HCT116 (cell line): ENCODE measurements around the gene KLHDC3. TPM values are rescaled to one million over a fixed set of nuclear protein-coding genes. Genes with fewer than 3 reads are reported as not detected.

Experiments used
- ATAC-seq: fragments of 200-7000 bp; cut with Tn5 transposase; 2 replicates; pipeline ENCODE4 v1.9.1; 2020; ENCODE audit warnings: mild to moderate bottlenecking, moderate library complexity
- BruUV-seq: library from RNA; stranded (reverse); fragments of 400-500 nt; replicated peaks from 2 replicates; lab custom pipeline; 2021; lab: Mats Ljungman, UMichigan
- CTCF ChIA-PET: fragments of 300-600 bp; sonication (Branson Sonifier 250); formaldehyde crosslinking; loops from one replicate; lab custom pipeline; 2021; ENCODE audit warnings: antibody characterized with exemption; lab: Charles Lee
- POLR2A ChIA-PET: fragments of 300-600, 350-600 bp; sonication (Branson Sonifier 250); formaldehyde crosslinking; loops from one replicate; lab custom pipeline; 2021; ENCODE audit warnings: antibody characterized with exemption; lab: Charles Lee
- RAD21 ChIA-PET, 2 experiments: fragments of 300-600 bp; sonication (Branson Sonifier 250); formaldehyde crosslinking; loops; one replicate each; lab custom pipeline; 2023; ENCODE audit warnings: low total read pairs in 2 of 2; ENCODE audit not compliant: uncharacterized antibody in 2 of 2, unreplicated experiment in 2 of 2, low non-redundant PET in 1 of 2; lab: Charles Lee
- DNase-seq: peaks from one replicate; pipeline ENCODE4 v3.0.0-alpha.2; 2010; ENCODE audit warnings: low read depth, low spot score
- H2AFZ ChIP-seq: fragments of 200-600 bp; shearing (Covaris generic), sonication (generic); 2 replicates; pipeline ENCODE4 v1.6.1; 2017; ENCODE audit warnings: low read depth, mixed run types, mixed read lengths, antibody characterized with exemption, low read length; ENCODE audit not compliant: poor library complexity, severe bottlenecking
- H3K27ac ChIP-seq: 2 replicates; pipeline ENCODE4 v1.5.1; 2012; ENCODE audit warnings: low read depth, low read length
- H3K27me3 ChIP-seq: fragments of 200-600 bp; sonication (generic); 2 replicates; pipeline ENCODE4 v1.6.1; 2016; ENCODE audit warnings: mixed run types, low read length, mixed read lengths; ENCODE audit not compliant: insufficient read depth
- H3K36me3 ChIP-seq, 2 experiments: fragments of 200-500 bp in 1 of 2; fragments of 200-600 bp in 1 of 2; sonication (Bioruptor generic) in 1 of 2; sonication (generic) in 1 of 2; 2 replicates each; pipeline versions ENCODE4 v1.5.1 to v1.6.1; 2014 to 2016; ENCODE audit warnings: low read length in 2 of 2, inconsistent platforms in 1 of 2, mixed read lengths in 1 of 2, mixed run types in 1 of 2; ENCODE audit not compliant: insufficient read depth in 2 of 2, control insufficient read depth in 1 of 2
- H3K4me1 ChIP-seq, 2 experiments: fragments of 200-600 bp in 1 of 2; sonication (generic) in 1 of 2; 2 replicates each; pipeline versions ENCODE4 v1.5.1 to v1.6.1; 2012 to 2017; ENCODE audit warnings: low read length in 2 of 2, inconsistent platforms in 1 of 2, mild to moderate bottlenecking in 1 of 2, mixed read lengths in 1 of 2, mixed run types in 1 of 2, moderate library complexity in 1 of 2; ENCODE audit not compliant: insufficient read depth in 2 of 2, control insufficient read depth in 1 of 2
- H3K4me2 ChIP-seq: fragments of 200-600 bp; sonication (generic); 2 replicates; pipeline ENCODE4 v1.6.1; 2017; ENCODE audit warnings: mixed run types, low read length, mixed read lengths
- H3K4me3 ChIP-seq, 2 experiments: fragments of 200-600 bp in 1 of 2; sonication (generic) in 1 of 2; replicated peaks in 1 of 2; 2 replicates each; pipeline ENCODE4 v1.5.1; 2011 to 2016; ENCODE audit warnings: low read length in 2 of 2, control low read depth in 1 of 2, low read depth in 1 of 2, mild to moderate bottlenecking in 1 of 2, mixed read lengths in 1 of 2, mixed run types in 1 of 2
- H3K79me2 ChIP-seq: fragments of 200-600 bp; sonication (generic); 2 replicates; pipeline ENCODE4 v1.6.1; 2017; ENCODE audit warnings: mild to moderate bottlenecking, mixed run types, low read length, moderate library complexity, mixed read lengths; ENCODE audit not compliant: insufficient read depth
- H3K9ac ChIP-seq: fragments of 200-600 bp; sonication (generic); 2 replicates; pipeline ENCODE4 v1.6.1; 2016; ENCODE audit warnings: low read length, mixed read lengths
- H3K9me2 ChIP-seq: fragments of 200-600 bp; sonication (generic), shearing (Covaris generic); 2 replicates; pipeline ENCODE4 v1.6.1; 2017; ENCODE audit warnings: mixed run types, mild to moderate bottlenecking, moderate library complexity; ENCODE audit not compliant: insufficient read depth
- H3K9me3 ChIP-seq, 2 experiments: fragments of 200-500 bp in 1 of 2; fragments of 200-600 bp in 1 of 2; sonication (Bioruptor generic) in 1 of 2; sonication (generic) in 1 of 2; 2 replicates each; pipeline ENCODE4 v1.6.1; 2014 to 2017; ENCODE audit warnings: low read length in 2 of 2, mixed read lengths in 2 of 2, inconsistent platforms in 1 of 2, low read depth in 1 of 2, mild to moderate bottlenecking in 1 of 2, mixed run types in 1 of 2, moderate library complexity in 1 of 2; ENCODE audit not compliant: control insufficient read depth in 1 of 2, insufficient read depth in 1 of 2
- H4K20me1 ChIP-seq: fragments of 200-600 bp; sonication (generic), shearing (Covaris generic); 2 replicates; pipeline ENCODE4 v1.6.1; 2017; ENCODE audit warnings: mixed run types, mild to moderate bottlenecking, moderate library complexity; ENCODE audit not compliant: insufficient read depth
- EGR1 ChIP-seq: IDR thresholded peaks from 2 replicates; pipeline ENCODE4 v1.6.1; 2012; ENCODE audit warnings: low read depth
- FOSL1 ChIP-seq: IDR thresholded peaks from 2 replicates; pipeline ENCODE4 v1.6.1; 2012; ENCODE audit warnings: low read depth
- MAX ChIP-seq: IDR thresholded peaks from 2 replicates; pipeline ENCODE4 v1.6.1; 2012
- POLR2A ChIP-seq: IDR thresholded peaks from 2 replicates; pipeline ENCODE4 v1.7.0; 2011; ENCODE audit warnings: borderline replicate concordance; ENCODE audit not compliant: insufficient read depth, insufficient read length; ENCODE audit errors: extremely low read depth
- POLR2AphosphoS5 ChIP-seq: IDR thresholded peaks from 2 replicates; pipeline ENCODE4 v1.6.1; 2011; ENCODE audit warnings: mild to moderate bottlenecking, low read depth, low read length, moderate library complexity
- REST ChIP-seq: IDR thresholded peaks from 2 replicates; pipeline ENCODE4 v1.6.1; 2012; ENCODE audit warnings: low read depth
- SIN3A ChIP-seq: IDR thresholded peaks from 2 replicates; pipeline ENCODE4 v1.6.1; 2012; ENCODE audit warnings: low read depth
- TCF7L2 ChIP-seq: IDR thresholded peaks from 2 replicates; pipeline ENCODE4 v1.7.0; 2011; ENCODE audit warnings: borderline replicate concordance, inconsistent platforms; ENCODE audit not compliant: insufficient read depth, insufficient read length; ENCODE audit errors: extremely low read depth
- ZFX ChIP-seq: fragments of 450-650 bp; IDR thresholded peaks from 2 replicates; pipeline ENCODE4 v1.6.1; 2017
- intact Hi-C: fragments of 100-400 bp; cut with micrococcal nuclease; formaldehyde crosslinking; loops from 2 replicates; pipeline ENCODE4 v1.10.0; 2022
- total RNA-seq: library from RNA; stranded (reverse); gene quantifications from one replicate; pipeline ENCODE4 v1.2.1, GENCODE V29; 2021; ENCODE audit not compliant: unreplicated experiment
- TF ChIP-seq, protein P1 (sequence below): IDR thresholded peaks from 2 replicates; pipeline ENCODE4 v1.6.1; 2011; ENCODE audit warnings: mild to moderate bottlenecking, low read length, moderate library complexity; ENCODE audit not compliant: insufficient replicate concordance; ENCODE audit errors: extremely low read depth

Gene KLHDC3
- total RNA-seq, 1 experiment from 2014 or later: 67.2 TPM

- DNase-seq (peak; percentile 86), ATAC-seq (peak; percentile 96)
- ChIA-PET POLR2A (interaction anchor here (0.6 to 1.7 kb wide), 7 partner anchors 13 to 121 kb away, joined by 3 to 10 read pairs (median 5); partner anchors contain the start of genes KLHDC3, MEA1, PPP2R5D and PTK7), RAD21 (interaction anchor here (0.8 to 1.0 kb wide), 2 partner anchors 23 to 90 kb away, joined by 3 read pairs; no protein-coding TSS in a partner anchor), CTCF (interaction anchor here (1.5 kb wide), 1 partner anchor 90 kb away, joined by 5 read pairs; no protein-coding TSS in a partner anchor)
- no peaks in the 10 kb centered on the region for H3K27me3 ChIP-seq
- no peaks in the 10 kb centered on the region for H3K9me2 ChIP-seq
- peak within 1 kb of the TSS; percentile 99 for H3K4me2 ChIP-seq
- H3K9ac ChIP-seq: peak within 1 kb of the TSS; percentile 98
- H3K79me2 ChIP-seq: peaks cover 39% of the 10 kb centered on the region
- intact Hi-C loops: no loop called here
- no peak for TF ChIP-seq SIN3A
- TF ChIP-seq POLR2A: peak; percentile 84
- TF ChIP-seq TCF7L2: peak; percentile 40
- peak; percentile 98 for TF ChIP-seq POLR2AphosphoS5
- peak; percentile 88 for TF ChIP-seq ZFX
- TF ChIP-seq EGR1: no peak
- H2AFZ ChIP-seq: no peak within 1 kb of the TSS
- H3K9me3 ChIP-seq: no peaks in the 10 kb centered on the region
- H3K4me1 ChIP-seq: peaks cover 12 to 31% of the 10 kb centered on the region in 2 experiments; a peak in 3 of 4 replicates
- peak within 1 kb of the TSS; percentile 97 for H3K4me3 ChIP-seq
- no TSS peak for BruUV-seq
- H3K36me3 ChIP-seq: peaks cover 7 to 25% of the 10 kb centered on the region in 2 experiments; a peak in 3 of 4 replicates
- peak within 1 kb of the TSS; percentile 98 for H3K27ac ChIP-seq
- no peaks in the 10 kb centered on the region for H4K20me1 ChIP-seq
These were observed 39.6 kb downstream of the KLHDC3 start, which contains the start of gene CUL7 for GRCh38 chr6:43053545-43054205. Gene CUL7, minus strand, starts transcription at chr6:43053851. Its CDS starts 1,063 bp downstream, at chr6:43052788.

GRCh38 chr6:43054206-43054943, 40.3 kb downstream of the KLHDC3 start:
- H3K36me3 ChIP-seq: peaks cover 5 to 25% of the 10 kb centered on the region in 2 experiments; a peak in 2 of 4 replicates
- H4K20me1 ChIP-seq: no peaks in the 10 kb centered on the region
- intact Hi-C loops: no loop called here
- no peaks in the 10 kb centered on the region for H3K9me2 ChIP-seq
- no peaks in the 10 kb centered on the region for H3K9me3 ChIP-seq
- peak overlapping the region; percentile 97 for H3K4me3 ChIP-seq
- ChIA-PET CTCF (interaction anchor here (1.5 kb wide), 1 partner anchor 89 kb away, joined by 5 read pairs; no protein-coding TSS in a partner anchor), RAD21 (interaction anchor here (0.8 to 1.0 kb wide), 2 partner anchors 22 to 89 kb away, joined by 3 read pairs; no protein-coding TSS in a partner anchor), POLR2A (interaction anchor here (0.6 to 1.7 kb wide), 7 partner anchors 14 to 120 kb away, joined by 3 to 10 read pairs (median 5); partner anchors contain the start of genes KLHDC3, MEA1, PPP2R5D and PTK7)
- DNase-seq (no peak), ATAC-seq (no peak)
- H3K4me2 ChIP-seq: peak overlapping the region; percentile 99
- H2AFZ ChIP-seq: no peak overlapping the region
- peak overlapping the region; percentile 98 for H3K27ac ChIP-seq
- H3K4me1 ChIP-seq: peaks cover 12 to 31% of the 10 kb centered on the region in 2 experiments; a peak in 3 of 4 replicates
- H3K27me3 ChIP-seq: no peaks in the 10 kb centered on the region
- peaks cover 44% of the 10 kb centered on the region for H3K79me2 ChIP-seq
- BruUV-seq: TSS peak; percentile 99
- H3K9ac ChIP-seq: peak overlapping the region; percentile 98
- TF ChIP-seq ZFX (no peak), REST (no peak), MAX (no peak), POLR2A (no peak), FOSL1 (no peak)
- TF ChIP-seq, protein P1, sequence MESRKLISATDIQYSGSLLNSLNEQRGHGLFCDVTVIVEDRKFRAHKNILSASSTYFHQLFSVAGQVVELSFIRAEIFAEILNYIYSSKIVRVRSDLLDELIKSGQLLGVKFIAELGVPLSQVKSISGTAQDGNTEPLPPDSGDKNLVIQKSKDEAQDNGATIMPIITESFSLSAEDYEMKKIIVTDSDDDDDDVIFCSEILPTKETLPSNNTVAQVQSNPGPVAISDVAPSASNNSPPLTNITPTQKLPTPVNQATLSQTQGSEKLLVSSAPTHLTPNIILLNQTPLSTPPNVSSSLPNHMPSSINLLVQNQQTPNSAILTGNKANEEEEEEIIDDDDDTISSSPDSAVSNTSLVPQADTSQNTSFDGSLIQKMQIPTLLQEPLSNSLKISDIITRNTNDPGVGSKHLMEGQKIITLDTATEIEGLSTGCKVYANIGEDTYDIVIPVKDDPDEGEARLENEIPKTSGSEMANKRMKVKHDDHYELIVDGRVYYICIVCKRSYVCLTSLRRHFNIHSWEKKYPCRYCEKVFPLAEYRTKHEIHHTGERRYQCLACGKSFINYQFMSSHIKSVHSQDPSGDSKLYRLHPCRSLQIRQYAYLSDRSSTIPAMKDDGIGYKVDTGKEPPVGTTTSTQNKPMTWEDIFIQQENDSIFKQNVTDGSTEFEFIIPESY: no peak
